Adrenal gland (tissue), 12 donors: Measurements from ENCODE around the gene TBC1D2B. TPM values are rescaled to one million over a fixed set of nuclear protein-coding genes. Genes with fewer than 3 reads are reported as not detected.

Source experiments
- DNase-seq, 7 donors: peaks; one replicate each; pipeline ENCODE4 v3.0.0-alpha.2; 2019 to 2020
- H3K27ac ChIP-seq, 5 donors: fragments of 200-600 bp; sonication (generic) in 4 of 5; 1 replicate in 3 of 5; 2 replicates in 2 of 5; pipeline versions ENCODE4 v1.5.1 to v1.8.0; 2016 to 2020; ENCODE audit warnings: mild to moderate bottlenecking in 1 of 5
- H3K27me3 ChIP-seq: fragments of 200-600 bp; 2 replicates; pipeline ENCODE4 v1.8.0; 2021
- H3K36me3 ChIP-seq, 2 donors: fragments of 200-600 bp; replicated peaks in 1 of 2; 1 replicate in 1 of 2; 2 replicates in 1 of 2; pipeline versions ENCODE4 v1.5.1 to v1.8.0; 2018 to 2022
- H3K4me1 ChIP-seq, 2 donors: fragments of 200-600 bp; replicated peaks in 1 of 2; 1 replicate in 1 of 2; 2 replicates in 1 of 2; pipeline versions ENCODE4 v1.5.1 to v1.8.0; 2018 to 2021
- H3K4me3 ChIP-seq, 4 donors: fragments of 200-600 bp; sonication (generic) in 3 of 4; one replicate each; pipeline ENCODE4 v1.5.1; 2016 to 2018
- H3K9me3 ChIP-seq, 3 donors: fragments of 200-600 bp; sonication (generic) in 1 of 3; replicated peaks in 1 of 3; 1 replicate in 2 of 3; 2 replicates in 1 of 3; pipeline versions ENCODE4 v1.5.1 to v1.8.0; 2016 to 2021
- POLR2A ChIP-seq, 2 donors: fragments of 450-650 bp; IDR thresholded peaks; one replicate each; pipeline ENCODE4 v1.6.1; 2017; ENCODE audit warnings: antibody characterized with exemption in 2 of 2, mild to moderate bottlenecking in 2 of 2, moderate library complexity in 1 of 2
- WGBS, 4 donors: extraction: QIAGEN DNeasy Blood & Tissue Kit in 2 of 4; methylation state at CpG; one replicate each; pipeline versions ENCODE4 v1.1.5 to v1.1.7; 2013 to 2017; 5-methylcytosine and 5-hydroxymethylcytosine counted together
- intact Hi-C, 2 donors: fragments of 100-400 bp; cut with DNase I; formaldehyde crosslinking; loops; one replicate each; pipeline versions ENCODE4 v1.14.1 to v1.15.0; 2022 to 2023
- polyA plus RNA-seq, 3 donors: library from polyadenylated mRNA; stranded (reverse); fragments of 200-250 nt in 2 of 3; fragments of 350-450 nt in 1 of 3; fragmentation: Illumina TruSeq in 1 of 3; extraction: RNeasy Lipid Tissue Mini Kit (QIAGEN cat#74804) in 1 of 3; gene quantifications; one replicate each; pipeline ENCODE4 v1.2.3, GENCODE V29; 2013 to 2014
- total RNA-seq, 9 donors: library from RNA; depleted of rRNA in 4 of 9; stranded (reverse); fragments of >200 nt in 4 of 9; fragments of 120-200 nt in 1 of 9; fragmentation: NEBNext Ultra II Directional in 1 of 9; extraction: Animal tissue kit (Norgen Biotek cat#: 25700) in 1 of 9; gene quantifications; one replicate each; pipeline versions ENCODE4 v1.1.0 to v1.2.4, GENCODE V29; 2013 to 2023
- TF ChIP-seq, protein P1 (sequence below), 6 experiments: fragments of 450-650 bp in 4 of 6; fragments of 200-600 bp in 2 of 6; sonication (generic) in 1 of 6; IDR thresholded peaks; 1 replicate in 5 of 6; 2 replicates in 1 of 6; pipeline versions ENCODE4 v1.5.1 to v1.8.0; 2016 to 2021; ENCODE audit warnings: antibody characterized with exemption in 6 of 6, mild to moderate bottlenecking in 2 of 6, moderate library complexity in 1 of 6
- donor health status: healthy with polysubstance abuse.
- donor health status: Bipolar disorder and iron deficiency.
- donor health status: DM: yes; HTN: yes; CAD: no.
- donor health status: DM: no; HTN: no; CAD: no.
- donor health status: DM: no; HTN: no; CAD: no.
- donor health status: DM: yes; HTN: yes; CAD: no.

Gene TBC1D2B
- total and polyA plus RNA-seq, 12 donors, result 16.3 to 95.0 (median 54.6) TPM

DNA sequence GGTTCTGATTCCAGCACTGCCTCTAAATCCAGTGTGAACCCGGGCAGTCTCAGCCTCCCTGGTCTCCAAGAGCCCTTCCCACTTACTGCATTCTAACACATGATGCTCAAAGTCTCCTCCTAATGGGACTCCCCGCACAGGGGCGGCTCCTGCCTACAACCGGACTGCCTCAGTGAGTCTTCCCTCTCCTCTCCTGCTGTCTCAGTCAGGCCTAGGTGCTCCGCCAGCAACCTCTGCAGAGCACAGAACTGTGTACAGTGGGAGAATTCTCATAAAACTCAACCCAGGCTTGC lies 28.9 kb downstream of the TBC1D2B start:
- Histone ChIP-seq H3K27me3 (no peaks in the 10 kb centered on the region), H3K27ac (peak overlapping the region in 3 of 5 donors; percentile 38 to 74 (median 53)), H3K4me1 (peaks cover 31 to 75% of the 10 kb centered on the region in 2 donors), H3K4me3 (no peak overlapping the region), H3K9me3 (no peaks in the 10 kb centered on the region), H3K36me3 (peaks cover 0 to 34% of the 10 kb centered on the region in 2 donors)
- WGBS, 4 donors, result 71 to 80% (median 78%) methylated on average over 5 of the region's 5 CpGs
- peak in 1 of 7 donors; percentile 17 for DNase-seq
- TF ChIP-seq, protein P1, sequence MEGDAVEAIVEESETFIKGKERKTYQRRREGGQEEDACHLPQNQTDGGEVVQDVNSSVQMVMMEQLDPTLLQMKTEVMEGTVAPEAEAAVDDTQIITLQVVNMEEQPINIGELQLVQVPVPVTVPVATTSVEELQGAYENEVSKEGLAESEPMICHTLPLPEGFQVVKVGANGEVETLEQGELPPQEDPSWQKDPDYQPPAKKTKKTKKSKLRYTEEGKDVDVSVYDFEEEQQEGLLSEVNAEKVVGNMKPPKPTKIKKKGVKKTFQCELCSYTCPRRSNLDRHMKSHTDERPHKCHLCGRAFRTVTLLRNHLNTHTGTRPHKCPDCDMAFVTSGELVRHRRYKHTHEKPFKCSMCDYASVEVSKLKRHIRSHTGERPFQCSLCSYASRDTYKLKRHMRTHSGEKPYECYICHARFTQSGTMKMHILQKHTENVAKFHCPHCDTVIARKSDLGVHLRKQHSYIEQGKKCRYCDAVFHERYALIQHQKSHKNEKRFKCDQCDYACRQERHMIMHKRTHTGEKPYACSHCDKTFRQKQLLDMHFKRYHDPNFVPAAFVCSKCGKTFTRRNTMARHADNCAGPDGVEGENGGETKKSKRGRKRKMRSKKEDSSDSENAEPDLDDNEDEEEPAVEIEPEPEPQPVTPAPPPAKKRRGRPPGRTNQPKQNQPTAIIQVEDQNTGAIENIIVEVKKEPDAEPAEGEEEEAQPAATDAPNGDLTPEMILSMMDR (IDR thresholded peaks at IDR 0.05), result no peak
- no peak for TF ChIP-seq POLR2A (IDR thresholded peaks at IDR 0.05)
- intact Hi-C loops, result no loop called here

- peaks cover 0 to 34% of the 10 kb centered on the region in 2 donors for H3K36me3 ChIP-seq
- peaks cover 31 to 72% of the 10 kb centered on the region in 2 donors for H3K4me1 ChIP-seq
- 40 to 56% (median 46%) methylated on average over 8 of the region's 8 CpGs for WGBS, 4 donors
- no peaks in the 10 kb centered on the region for H3K27me3 ChIP-seq
- no peak overlapping the region for H3K4me3 ChIP-seq
- intact Hi-C loops, result no loop called here
- no peak for TF ChIP-seq POLR2A (IDR thresholded peaks at IDR 0.05)
- H3K27ac ChIP-seq, result peak overlapping the region in 3 of 5 donors; percentile 38 to 74 (median 53)
- H3K9me3 ChIP-seq, result no peaks in the 10 kb centered on the region
- peak in 4 of 7 donors; percentile 49 to 71 (median 56) for DNase-seq
Measured at GRCh38 chr15:78047761-78048627, 29.5 kb downstream of the TBC1D2B start.

GRCh38 chr15:78046796-78047341 lies 30.6 kb downstream of the TBC1D2B start:
- Histone ChIP-seq H3K4me1 (peaks cover 22 to 67% of the 10 kb centered on the region in 2 donors), H3K27me3 (no peaks in the 10 kb centered on the region), H3K27ac (peak overlapping the region in 2 of 5 donors; percentile 53 to 74), H3K4me3 (no peak overlapping the region), H3K9me3 (no peaks in the 10 kb centered on the region), H3K36me3 (peaks cover 0 to 31% of the 10 kb centered on the region in 2 donors)
- no peak for TF ChIP-seq POLR2A (IDR thresholded peaks at IDR 0.05)
- TF ChIP-seq, protein P1 (IDR thresholded peaks at IDR 0.05), result no peak
- DNase-seq, result no peak
- 71 to 79% (median 76%) methylated on average over 5 of the region's 5 CpGs for WGBS, 4 donors
- intact Hi-C loops, result no loop called here

GRCh38 chr15:78045189-78045588 lies 32.3 kb downstream of the TBC1D2B start:
- intact Hi-C loops, result no loop called here
- Histone ChIP-seq H3K27ac (no peak overlapping the region), H3K4me1 (peaks cover 10 to 63% of the 10 kb centered on the region in 2 donors), H3K9me3 (no peaks in the 10 kb centered on the region), H3K27me3 (no peaks in the 10 kb centered on the region), H3K36me3 (peaks cover 0 to 31% of the 10 kb centered on the region in 2 donors), H3K4me3 (no peak overlapping the region)
- DNase-seq, result no peak
- 75 to 85% (median 81%) methylated on average over 1 of the region's 1 CpG for WGBS, 4 donors
- TF ChIP-seq POLR2A (IDR thresholded peaks at IDR 0.05), result no peak

DNA sequence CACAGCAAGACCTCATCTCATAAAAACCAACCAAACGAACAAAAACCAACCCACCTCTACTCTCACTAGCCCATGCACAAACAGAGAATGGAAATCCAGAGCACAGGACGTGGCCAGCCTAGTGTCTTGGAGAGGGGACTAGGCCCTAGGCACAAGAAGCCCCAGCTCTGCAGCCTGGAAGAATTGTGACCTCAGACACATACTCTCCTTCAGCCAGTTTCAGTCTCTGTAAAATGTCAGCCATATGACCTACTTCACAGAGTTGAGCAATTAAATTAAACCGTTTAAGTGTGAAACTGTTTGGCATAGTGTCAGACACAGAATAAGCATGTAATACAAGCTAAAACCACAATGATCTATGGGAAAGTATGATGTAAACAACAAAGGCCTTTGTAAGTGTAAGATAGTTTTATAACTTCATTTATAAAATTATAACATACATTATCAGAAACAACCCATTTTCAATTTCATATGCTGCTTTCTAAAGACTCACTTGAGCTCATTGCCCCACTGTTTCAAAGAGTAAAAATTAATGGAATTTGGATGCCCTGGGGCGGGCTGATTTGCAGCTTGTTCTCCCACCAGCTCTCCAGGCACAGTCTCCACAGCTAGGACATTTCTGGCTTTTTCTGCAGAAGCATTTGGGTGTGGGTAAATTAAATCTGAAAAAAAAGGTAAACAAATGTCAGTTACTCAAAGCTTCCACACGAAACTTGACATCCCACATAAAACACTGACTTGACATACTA lies 32.9 kb downstream of the TBC1D2B start:
- no peaks in the 10 kb centered on the region for H3K9me3 ChIP-seq
- WGBS, 4 donors, result 69 to 74% (median 72%) methylated on average over 4 to 5 of the region's 5 CpGs
- peaks cover 9 to 57% of the 10 kb centered on the region in 2 donors for H3K4me1 ChIP-seq
- intact Hi-C loops, result no loop called here
- TF ChIP-seq POLR2A (IDR thresholded peaks at IDR 0.05), result no peak
- H3K36me3 ChIP-seq, result peaks cover 0 to 25% of the 10 kb centered on the region in 2 donors
- DNase-seq, result no peak
- H3K4me3 ChIP-seq, result no peak overlapping the region
- peak overlapping the region in 1 of 5 donors; percentile 11 for H3K27ac ChIP-seq
- H3K27me3 ChIP-seq, result no peaks in the 10 kb centered on the region
